GM18498 (cell line): ENCODE measurements around the gene CXCL12.

Experiments used
- ATAC-seq: cut with Tn5 transposase; IDR thresholded peaks from one replicate; pipeline ENCODE4 v1.9.1; 2021; ENCODE audit warnings: mild to moderate bottlenecking, moderate library complexity; ENCODE audit not compliant: unreplicated experiment

Gene CXCL12

DNA sequence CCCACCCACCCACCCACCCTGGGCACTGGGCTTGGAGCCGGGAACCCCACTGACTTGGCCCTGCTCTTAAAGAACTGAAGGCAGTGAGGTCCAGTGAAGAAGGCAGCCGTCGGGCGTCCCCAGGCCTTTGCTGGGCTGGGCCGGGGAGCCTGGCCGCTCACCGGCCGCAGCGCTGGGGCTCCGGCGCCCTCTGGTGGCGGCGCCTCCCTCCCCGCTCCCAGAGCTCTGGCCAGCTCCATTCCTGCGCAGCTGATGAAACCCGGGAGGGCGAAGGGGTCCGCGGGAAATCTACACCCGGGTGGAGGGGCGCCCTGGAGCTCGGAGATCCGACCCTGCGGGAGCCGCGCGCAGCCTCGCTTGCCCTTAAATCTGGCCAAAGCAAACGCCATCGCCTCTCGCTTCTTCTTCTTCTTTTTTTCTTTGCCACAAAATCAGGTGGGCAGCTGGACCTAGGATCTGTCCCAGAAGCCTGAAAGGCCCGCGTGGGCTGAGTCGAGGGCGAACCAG is 1.7 kb upstream of the CXCL12 start:
- ATAC-seq = peak; percentile 52

DNA sequence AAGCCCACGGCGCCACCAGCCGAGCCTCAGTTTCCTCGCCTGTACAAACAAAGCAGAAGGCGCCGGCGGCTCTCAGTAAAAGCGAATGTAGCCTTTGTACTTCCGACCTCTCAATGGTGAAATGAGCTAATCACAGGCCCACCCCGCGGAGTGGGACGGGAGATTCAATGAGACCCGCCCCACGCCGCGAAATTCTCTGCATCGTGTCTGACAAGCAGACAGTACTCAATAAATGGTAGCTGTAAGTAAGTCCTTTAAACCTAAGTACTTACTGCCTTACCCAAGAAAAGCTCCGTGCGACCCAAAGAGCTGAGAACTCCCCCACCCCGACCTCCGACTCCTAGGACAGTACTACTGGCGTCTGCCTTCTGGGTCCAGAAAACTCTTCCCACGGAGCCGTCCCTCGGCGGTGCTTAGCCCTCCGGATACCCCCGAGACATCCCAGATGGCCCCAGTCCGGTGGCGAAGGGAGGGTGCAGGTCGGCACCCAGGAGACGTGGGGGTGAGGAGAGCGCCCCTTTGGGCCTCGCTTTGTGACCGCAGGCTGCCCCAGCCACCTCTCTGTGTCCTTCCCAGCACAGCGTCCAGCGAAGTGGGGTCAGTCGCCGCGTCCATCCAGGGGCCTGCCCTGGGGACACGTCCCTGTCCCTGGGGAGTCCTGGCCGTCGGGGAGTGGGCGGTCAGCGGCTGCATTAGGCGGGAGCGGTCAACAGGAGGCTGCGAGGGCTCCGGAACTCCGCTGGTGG is 972 bp upstream of the CXCL12 start:
- ATAC-seq = no peak

GRCh38 chr10:44384601-44385025 is 284 bp downstream of the CXCL12 start:
- ATAC-seq = no peak

DNA sequence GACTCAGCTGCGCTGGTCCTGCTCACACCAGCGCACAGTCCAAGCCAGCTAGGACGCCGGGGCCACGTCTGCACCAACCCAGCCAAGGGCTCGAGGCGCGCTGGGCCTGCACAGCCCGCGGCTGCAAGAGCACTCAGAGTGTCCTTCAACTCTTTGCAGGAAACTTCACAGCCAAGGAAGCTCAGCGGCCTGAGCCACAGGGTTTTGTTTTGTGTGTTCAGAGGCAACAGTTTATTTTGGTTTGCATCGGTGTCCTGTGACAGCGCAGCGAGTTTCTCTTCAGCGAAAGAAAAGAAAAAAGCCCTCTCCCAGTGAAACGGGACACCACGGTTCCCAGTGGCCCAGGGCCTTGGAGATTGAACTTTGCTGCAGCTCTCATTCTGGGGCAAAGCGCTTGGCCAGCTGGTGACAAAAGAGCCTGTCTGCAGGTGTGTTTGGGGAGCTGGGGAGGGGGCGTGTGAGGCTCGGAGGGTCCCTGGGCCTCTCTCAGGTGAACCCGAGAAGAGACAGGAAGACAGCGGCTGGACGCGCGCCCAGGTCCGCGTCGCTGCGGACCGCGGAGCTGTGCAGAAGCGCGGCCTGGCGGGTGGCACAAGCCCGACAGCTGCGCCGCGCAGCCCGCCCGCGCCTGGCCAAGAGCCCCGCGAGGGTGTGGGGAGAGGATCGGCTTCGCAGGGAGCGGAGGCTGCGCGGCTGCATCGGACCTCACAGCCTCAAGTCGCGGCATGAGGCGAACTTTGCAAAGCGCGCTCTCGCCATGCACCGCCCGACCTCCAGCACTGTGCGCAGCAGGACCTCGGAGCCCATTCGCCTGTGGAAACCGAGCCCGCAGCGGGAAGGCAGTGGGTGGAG is 922 bp downstream of the CXCL12 start:
- ATAC-seq = no peak

DNA sequence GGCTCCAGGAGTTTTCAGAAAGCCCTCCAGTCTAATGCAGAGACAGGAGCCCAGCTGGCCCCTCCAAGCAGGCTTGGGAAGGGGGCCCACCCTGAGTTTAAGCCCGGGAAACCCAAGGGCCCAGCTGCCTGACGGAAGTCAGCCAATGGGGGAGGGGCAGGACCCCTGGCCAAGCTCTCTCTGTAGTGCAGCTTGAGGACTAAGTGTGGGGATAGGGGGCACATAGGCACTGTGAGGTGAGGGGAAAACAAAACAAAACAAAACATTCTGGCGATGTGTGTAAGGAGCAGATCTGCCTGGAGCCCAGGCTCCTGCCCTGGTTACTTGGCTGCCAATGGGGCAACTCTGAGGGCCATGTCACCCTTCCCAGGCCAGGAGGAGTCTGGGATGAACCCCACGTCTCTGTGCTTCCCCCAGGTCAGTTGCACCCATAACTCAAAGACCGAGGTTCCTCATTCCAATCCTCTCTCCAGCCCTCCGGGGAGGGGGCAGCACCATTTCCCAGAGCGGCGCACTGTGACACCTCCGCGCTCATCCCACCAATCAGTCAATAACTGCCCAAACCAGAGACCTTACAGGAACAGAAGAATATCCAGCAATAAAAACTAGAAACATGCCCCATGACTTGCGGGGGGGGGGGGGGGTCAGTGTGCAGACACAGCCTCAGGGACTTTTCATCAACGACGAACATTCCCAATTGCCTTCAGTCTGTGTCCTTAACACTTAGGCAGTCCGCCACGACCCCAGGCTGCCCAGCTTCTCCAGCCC is 1.7 kb downstream of the CXCL12 start:
- ATAC-seq = no peak

DNA sequence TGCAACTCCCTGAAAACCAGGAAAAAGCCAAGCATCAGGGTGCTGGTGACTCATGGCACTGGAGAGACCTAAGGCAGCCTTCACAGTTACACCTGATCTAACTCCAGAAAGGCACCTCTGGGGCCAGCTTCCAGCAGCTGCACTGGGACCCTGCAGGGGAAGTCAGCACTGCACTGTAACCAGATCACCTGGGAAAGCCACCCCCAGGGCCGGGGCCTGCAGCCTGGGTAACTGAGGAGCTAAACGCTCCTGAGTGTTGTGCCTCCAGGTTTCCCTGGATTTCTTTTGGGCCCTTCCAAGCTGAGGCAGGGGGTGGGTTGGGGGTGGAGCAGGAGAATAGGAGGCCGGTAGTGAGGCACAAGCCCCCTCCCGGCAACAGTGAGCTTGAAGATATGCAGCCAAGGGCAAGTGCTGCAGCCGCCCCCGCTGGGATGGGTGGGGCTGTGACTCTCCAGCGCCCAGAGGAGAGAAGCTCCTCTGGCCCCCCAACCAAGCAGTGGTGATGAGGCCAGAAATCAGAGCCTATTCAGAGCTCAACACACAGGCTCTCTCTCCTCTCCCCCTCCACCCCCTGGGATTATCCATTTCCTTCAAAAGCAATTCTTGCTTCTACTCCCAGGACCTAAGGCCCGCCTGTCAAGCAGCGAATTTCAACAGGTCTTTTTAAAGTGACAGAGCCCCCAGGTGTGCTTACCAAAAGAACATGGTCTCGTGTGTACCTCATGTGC is 2.6 kb downstream of the CXCL12 start:
- no peak for ATAC-seq

DNA sequence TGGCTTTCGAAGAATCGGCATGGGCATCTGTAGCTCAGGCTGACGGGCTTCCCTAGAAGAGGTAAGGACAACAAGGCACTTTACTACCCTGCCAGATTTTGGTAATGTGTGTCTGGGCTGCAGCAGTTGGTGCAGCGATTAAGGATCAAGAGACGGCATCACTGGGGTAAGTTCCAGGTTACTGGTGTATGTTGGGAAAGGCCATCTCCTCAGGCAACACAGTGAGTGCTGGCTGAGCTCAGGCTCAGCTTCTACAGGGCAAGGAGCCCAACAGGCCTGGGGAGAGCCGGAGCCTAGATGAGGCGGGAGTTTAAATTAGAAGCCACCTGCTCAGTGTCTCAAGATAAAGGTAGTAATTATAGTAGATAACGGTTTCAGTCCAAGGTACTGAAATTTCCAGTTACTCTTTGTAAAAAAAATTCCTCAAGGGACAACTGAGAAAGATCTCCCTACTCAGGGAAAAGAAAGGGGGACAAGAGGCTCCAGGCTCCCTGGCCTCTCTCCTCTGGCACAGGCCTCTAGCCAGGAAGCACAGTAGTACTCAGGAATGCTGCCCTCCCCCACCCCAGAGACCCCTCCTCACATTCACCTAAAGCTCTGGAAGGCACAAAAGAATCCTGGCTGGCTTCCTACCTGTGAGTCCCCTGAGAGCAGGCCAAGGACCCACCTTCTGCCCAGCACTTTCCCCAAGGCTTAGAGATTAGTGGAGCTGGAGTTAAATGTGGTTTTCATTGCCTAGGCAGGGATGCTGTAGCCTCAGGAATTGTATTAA is 3.9 kb downstream of the CXCL12 start:
- no peak for ATAC-seq

- ATAC-seq = no peak
Measured at GRCh38 chr10:44379907-44380306, 5.0 kb downstream of the CXCL12 start.

DNA sequence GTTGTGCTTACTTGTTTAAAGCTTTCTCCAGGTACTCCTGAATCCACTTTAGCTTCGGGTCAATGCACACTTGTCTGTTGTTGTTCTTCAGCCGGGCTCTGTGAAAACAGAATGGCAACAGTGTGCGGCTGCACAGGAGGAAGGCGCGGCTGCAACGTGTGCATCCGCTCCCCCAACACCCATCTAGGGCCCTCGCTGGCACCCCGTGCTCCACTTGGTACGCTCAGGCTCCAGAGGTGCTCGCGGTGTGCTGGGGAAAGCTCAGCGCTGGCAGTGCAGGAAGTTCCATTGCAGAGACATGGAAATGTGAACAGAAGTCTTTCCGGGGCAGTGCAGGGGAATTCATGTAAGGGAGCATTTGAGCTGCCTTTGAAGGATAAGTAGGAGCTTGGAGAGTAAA is 6.3 kb downstream of the CXCL12 start:
- no peak for ATAC-seq

DNA sequence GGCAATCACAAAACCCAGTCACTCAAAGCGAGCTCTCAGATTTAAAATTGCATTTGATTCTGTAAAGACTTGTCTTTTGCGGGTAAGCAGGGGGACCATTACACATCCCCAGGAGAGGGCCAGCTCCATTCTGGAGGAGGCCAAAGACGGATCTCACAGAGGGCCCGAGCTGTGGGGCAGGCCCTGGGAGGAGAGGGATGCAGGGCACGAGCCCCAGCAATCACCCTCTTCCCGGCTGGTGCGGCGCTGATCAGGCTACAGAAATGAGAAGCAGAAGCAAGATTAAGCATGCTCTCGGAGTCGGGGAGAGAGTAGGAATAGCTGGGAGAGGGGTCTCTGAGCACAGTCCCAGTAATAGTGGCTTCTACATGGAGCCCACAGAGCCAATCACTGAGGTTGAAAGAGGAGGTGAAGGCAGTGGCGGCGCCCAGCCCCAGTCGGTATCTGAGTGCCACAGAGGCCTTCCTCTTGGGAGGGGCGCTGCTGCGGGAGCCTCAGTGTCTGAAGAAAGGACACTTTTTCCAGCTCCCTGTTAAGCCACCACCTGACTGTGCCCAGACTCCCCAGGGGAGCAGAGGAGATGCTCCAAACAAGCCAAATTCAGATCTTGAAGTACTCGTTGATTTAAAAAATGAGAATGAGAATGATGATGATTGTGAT is 7.1 kb downstream of the CXCL12 start:
- ATAC-seq = no peak

GRCh38 chr10:44376472-44377099 is 8.3 kb downstream of the CXCL12 start:
- ATAC-seq = no peak

- no peak for ATAC-seq
Measured at GRCh38 chr10:44374155-44374554, 10.7 kb downstream of the CXCL12 start.

DNA sequence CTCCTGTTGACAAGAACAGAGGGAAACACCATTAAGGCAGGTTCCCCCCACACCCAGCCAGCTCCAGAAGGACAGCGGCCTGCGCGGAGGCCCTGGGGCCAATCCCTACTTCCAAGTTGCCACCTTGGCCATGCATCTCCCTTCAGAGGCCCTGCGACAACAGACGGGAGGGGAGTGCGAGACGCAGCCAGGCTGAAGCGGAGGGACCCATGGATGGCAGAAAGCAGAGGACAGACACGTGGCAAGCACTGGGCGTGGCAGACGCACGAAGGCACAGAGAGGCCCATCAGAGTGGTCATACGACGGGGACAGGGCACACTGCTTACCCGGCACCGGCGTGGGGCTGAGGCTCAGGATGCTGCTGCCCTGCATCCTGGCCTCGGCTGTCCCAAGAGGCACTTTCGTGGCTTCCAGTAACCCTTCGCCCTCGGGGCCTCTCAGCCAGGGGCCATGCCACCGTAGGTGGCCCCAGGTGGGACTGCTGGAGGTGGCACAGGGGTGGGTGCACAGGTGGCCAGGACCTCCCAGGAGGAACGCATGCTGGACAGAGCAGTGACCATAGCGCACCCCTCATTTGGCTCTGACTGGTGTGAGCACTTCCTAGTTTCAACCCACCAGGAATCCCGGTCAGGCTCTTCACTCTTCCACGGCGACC is 11.4 kb downstream of the CXCL12 start:
- no peak for ATAC-seq

GRCh38 chr10:44372181-44372580 is 12.7 kb downstream of the CXCL12 start:
- ATAC-seq = no peak

DNA sequence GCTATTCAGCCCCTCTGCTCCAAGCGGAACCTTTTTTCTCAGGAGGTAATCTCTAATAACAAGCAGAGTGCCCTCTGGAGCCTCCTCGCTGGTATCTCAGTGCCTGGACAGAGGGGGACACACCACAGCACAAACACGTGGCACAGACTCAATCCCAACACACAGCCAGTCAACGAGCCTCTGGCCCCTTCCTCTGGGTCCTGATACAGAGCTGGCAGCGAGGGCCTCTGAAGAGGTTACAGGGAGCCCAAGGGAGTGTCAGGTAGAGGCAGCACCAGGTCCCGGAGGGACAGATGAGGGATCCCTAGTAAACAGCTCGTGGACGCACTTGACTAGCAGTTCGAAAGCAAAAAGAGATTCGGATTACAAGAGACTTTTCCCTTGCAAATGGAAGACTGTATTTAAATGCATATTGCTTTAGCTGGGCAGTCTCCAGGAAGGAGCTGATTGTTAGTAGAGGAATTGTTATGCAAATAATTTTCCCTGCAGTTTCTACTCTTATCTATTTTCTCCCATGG is 14.1 kb downstream of the CXCL12 start:
- ATAC-seq = no peak

DNA sequence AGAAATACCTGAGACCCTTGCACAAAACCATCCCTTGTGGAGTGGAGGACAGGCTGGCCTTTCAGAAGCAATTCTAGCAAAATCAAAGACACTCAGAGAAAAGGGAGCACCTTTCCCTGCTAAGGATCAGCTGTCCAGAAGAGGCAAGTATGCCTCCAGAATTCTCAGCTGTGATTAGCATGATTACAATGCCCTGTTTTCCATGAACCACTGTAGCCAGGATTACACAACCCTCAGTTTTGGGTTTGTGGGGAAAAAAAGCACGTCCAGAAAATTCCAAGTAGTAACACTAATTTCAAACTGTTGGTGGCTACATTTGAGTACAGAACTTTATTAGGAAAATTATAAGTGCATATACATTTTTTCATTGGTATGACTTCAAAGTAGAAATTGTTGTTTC is 15.0 kb downstream of the CXCL12 start:
- ATAC-seq = no peak

GRCh38 chr10:44369296-44369695 is 15.6 kb downstream of the CXCL12 start:
- no peak for ATAC-seq

DNA sequence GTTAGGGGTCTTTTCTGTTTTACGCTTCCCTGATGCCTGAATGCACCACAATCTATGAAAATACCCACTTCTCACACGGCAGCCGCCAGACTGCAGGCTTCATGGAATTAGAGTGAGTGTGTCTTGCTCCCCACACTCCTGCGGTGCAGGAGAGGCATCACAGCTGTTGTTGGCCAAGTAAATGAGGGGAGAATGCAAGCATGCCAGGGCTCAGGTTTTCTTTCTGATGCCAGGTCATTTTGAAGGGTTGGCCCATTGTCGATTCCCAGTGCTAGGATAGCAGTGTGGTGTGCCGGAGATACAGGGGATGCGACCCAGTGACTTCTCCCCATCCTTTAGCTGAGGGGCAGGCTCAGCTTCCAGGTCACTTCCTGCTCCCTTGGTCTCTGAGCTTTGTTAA is 16.3 kb downstream of the CXCL12 start:
- ATAC-seq = no peak
